Parathyroid adenoma (tissue), 2 donors: ENCODE measurements around the gene NOTUM.
"Not testable (repeated sequence)": the region's sequence is repeated elsewhere in the genome, so short reads cannot be mapped to it uniquely, and the experiment has no call there.

ENCODE experiments used
- H2AFZ ChIP-seq: fragments of 300-600 bp; sonication (generic); one replicate; pipeline ENCODE4 v1.7.0; 2017; ENCODE audit warnings: antibody characterized with exemption, mild to moderate bottlenecking
- H3K27ac ChIP-seq: fragments of 300-600 bp; sonication (generic); one replicate; pipeline ENCODE4 v1.7.0; 2017
- H3K27me3 ChIP-seq: fragments of 300-600 bp; sonication (generic); one replicate; pipeline ENCODE4 v1.7.0; 2017; ENCODE audit warnings: low read length; ENCODE audit not compliant: control insufficient read depth, insufficient read depth
- H3K36me3 ChIP-seq: fragments of 300-600 bp; sonication (generic); one replicate; pipeline ENCODE4 v1.7.0; 2017; ENCODE audit warnings: low read length; ENCODE audit not compliant: control insufficient read depth, insufficient read depth
- H3K4me1 ChIP-seq: fragments of 300-600 bp; sonication (generic); one replicate; pipeline ENCODE4 v1.7.0; 2017; ENCODE audit warnings: control low read depth
- H3K4me2 ChIP-seq: fragments of 300-600 bp; sonication (generic); one replicate; pipeline ENCODE4 v1.7.0; 2017; ENCODE audit warnings: low read length
- H3K4me3 ChIP-seq: fragments of 300-600 bp; sonication (generic); one replicate; pipeline ENCODE4 v1.7.0; 2017; ENCODE audit warnings: low read depth, low read length
- H3K79me2 ChIP-seq: fragments of 300-600 bp; sonication (generic); one replicate; pipeline ENCODE4 v1.7.0; 2017; ENCODE audit warnings: control low read depth
- H3K9ac ChIP-seq: fragments of 300-600 bp; sonication (generic); one replicate; pipeline ENCODE4 v1.7.0; 2017; ENCODE audit warnings: mild to moderate bottlenecking
- H3K9me3 ChIP-seq: fragments of 300-600 bp; sonication (generic); one replicate; pipeline ENCODE4 v1.7.0; 2017; ENCODE audit warnings: low read length; ENCODE audit not compliant: control insufficient read depth
- TF ChIP-seq, protein P1 (sequence below): fragments of 300-600 bp; sonication (generic); IDR thresholded peaks from one replicate; pipeline ENCODE4 v1.7.0; 2017; ENCODE audit warnings: antibody characterized with exemption, mild to moderate bottlenecking
- donor health status: primary hyperparathyroidism.

NOTUM gene

DNA sequence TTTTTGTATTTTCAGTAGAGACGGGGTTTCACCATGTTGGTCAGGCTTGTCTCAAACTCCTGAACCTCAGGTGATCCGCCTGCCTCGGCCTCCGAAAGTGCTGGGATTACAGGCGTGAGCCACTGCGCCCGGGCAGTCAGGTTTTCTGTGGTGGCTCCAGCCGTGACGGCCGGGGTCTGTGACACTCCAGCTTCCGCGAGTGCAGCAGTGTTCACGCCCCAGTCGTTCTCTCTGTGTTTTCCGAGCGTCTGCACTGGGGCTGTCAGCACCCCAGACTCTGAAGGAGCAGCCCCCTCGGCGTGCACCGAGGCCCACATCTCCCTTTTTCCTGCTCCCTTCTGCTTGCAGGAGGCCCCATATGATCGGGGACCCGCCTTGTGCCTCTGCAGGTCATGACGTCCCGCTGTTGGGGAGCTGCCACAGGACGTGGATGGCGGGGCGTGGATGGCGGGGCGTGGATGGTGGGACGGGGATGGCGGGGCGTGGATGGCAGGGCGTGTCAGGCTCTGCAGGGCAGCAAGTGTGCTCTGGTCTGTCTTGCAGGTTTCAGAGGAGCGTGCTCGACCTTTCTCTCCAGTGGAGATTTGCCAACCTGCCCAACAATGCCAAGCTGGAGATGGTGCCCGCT lies 22.1 kb upstream of the NOTUM start:
- Histone ChIP-seq H3K27ac (no peak overlapping the region), H3K4me1 (peaks cover 10% of the 10 kb centered on the region), H3K4me2 (no peak overlapping the region), H3K4me3 (no peak overlapping the region), H3K9me3 (no peaks in the 10 kb centered on the region), H3K36me3 (no peaks in the 10 kb centered on the region), H3K9ac (no peak overlapping the region), H3K27me3 (no peaks in the 10 kb centered on the region), H2AFZ (no peak overlapping the region), H3K79me2 (peaks cover 22% of the 10 kb centered on the region)
- TF ChIP-seq, protein P1, sequence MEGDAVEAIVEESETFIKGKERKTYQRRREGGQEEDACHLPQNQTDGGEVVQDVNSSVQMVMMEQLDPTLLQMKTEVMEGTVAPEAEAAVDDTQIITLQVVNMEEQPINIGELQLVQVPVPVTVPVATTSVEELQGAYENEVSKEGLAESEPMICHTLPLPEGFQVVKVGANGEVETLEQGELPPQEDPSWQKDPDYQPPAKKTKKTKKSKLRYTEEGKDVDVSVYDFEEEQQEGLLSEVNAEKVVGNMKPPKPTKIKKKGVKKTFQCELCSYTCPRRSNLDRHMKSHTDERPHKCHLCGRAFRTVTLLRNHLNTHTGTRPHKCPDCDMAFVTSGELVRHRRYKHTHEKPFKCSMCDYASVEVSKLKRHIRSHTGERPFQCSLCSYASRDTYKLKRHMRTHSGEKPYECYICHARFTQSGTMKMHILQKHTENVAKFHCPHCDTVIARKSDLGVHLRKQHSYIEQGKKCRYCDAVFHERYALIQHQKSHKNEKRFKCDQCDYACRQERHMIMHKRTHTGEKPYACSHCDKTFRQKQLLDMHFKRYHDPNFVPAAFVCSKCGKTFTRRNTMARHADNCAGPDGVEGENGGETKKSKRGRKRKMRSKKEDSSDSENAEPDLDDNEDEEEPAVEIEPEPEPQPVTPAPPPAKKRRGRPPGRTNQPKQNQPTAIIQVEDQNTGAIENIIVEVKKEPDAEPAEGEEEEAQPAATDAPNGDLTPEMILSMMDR = no peak

DNA sequence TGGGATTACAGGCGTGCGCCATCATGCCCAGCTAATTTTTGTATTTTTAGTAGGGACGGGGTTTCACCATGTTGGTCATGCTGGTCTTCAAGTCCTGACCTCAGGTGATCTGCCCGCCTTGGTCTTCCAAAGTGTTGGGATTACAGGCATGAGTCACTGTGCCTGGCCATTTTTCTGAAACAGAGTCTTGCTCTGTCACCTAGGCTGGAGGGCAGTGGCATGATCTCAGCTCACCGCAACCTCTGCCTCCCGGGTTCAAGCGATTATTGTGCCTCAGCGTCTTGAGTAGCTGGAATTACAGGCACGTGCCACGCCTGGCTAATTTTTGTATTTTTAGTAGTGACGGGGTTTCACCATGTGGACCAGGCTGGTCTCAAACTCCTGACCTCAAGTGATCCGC lies 20.5 kb upstream of the NOTUM start:
- not testable (repeated sequence) for H3K4me2 ChIP-seq, H3K9me3 ChIP-seq, H3K4me1 ChIP-seq, H3K9ac ChIP-seq, H3K36me3 ChIP-seq, H3K27me3 ChIP-seq, H2AFZ ChIP-seq, H3K27ac ChIP-seq, H3K4me3 ChIP-seq
- peaks cover 19% of the 10 kb centered on the region for H3K79me2 ChIP-seq

DNA sequence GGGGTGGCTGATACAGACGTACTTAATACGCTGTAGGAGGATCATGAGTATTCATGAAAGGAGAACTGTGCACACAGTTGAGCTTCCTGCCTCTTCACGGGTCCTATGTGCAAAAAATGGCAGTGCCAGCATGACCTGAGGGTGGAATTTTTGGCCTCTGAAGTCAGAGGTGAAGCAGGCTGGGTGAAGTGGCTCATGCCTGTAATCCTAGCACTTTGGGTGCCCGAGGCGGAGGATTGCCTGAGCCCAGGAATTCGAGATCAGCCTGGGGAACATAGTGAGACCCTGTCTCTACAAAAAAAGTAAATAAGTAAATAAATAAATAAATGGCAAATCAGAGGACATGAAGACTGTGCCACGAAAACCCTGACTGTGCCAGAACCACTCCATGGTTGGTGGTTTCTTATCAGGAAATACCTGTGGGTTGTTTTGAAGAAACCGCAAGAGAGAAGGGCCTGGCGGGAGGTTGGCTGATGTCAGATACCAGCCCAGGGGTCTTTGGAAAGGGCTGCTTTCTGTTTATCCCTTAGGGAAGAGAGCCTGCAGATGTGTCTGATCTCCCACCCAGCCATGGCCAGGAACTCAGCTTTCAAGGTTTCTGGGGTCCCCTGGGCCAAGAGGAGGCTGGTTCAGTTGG lies 19.8 kb upstream of the NOTUM start:
- Histone ChIP-seq H2AFZ (no peak overlapping the region), H3K4me2 (no peak overlapping the region), H3K36me3 (no peaks in the 10 kb centered on the region), H3K79me2 (peaks cover 18% of the 10 kb centered on the region), H3K9ac (no peak overlapping the region), H3K9me3 (no peaks in the 10 kb centered on the region), H3K27ac (no peak overlapping the region), H3K27me3 (no peaks in the 10 kb centered on the region), H3K4me1 (peaks cover 10% of the 10 kb centered on the region), H3K4me3 (no peak overlapping the region)
- TF ChIP-seq, protein P1 = no peak

DNA sequence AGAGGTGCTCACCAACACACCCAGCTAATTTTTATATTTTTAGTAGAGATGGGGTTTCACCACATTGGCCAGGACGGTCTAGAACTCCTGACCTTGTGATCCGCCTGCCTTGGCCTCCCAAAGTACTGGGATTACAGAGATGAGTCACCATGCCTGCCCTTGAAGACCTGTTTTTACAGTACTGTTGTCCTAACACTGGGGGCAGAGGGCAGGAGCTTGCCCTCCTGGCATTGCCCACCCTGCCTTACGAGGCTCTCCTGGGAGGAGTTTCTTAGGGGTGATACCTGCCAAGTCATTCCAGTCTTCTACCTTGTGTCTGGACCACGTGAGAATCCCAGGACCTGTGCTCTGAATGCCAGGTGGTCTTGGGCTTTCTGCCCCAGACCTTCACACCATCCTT lies 19.1 kb upstream of the NOTUM start:
- H3K4me1 ChIP-seq = peaks cover 10% of the 10 kb centered on the region
- H3K79me2 ChIP-seq = peaks cover 11% of the 10 kb centered on the region

DNA sequence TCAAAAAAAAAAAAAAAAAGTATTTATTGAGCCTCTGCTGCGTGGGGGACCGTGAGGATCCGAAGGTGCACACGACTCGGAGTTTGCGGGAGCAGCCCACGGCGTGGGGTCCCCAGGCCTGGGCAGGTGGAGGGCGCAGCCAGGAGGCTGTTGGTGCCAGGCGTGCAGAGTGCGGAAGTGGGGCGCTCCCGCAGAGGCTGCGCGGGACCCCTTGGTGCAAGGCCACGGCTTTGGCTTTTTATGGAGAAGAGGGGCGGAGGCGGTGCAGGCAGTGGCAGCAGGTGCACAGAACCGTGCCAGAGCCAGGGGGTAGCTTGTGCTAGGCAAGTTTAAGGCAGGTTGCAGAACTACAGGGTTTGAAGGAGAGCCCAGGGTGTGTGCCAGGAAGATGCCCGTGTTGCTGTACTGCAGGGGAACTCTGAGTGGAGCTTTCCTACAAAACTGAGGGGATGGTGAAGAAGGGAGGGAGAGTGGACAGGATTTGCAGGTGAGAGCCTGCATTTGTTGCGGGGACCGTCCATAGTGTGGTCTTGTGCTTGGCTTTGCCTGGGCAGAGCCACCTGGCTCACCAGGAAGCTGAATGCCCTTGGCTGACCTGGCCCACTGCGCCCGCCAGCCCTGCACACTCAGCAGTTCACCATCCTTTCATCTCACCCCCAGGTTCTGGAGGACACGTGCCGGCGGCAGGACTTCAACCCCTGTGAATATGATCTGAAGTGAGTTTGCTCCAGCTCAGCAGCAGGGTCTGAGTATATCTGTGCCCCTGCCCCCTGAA lies 17.7 kb upstream of the NOTUM start:
- no peaks in the 10 kb centered on the region for H3K36me3 ChIP-seq
- H3K4me1 ChIP-seq = peaks cover 10% of the 10 kb centered on the region
- H3K9me3 ChIP-seq = no peaks in the 10 kb centered on the region
- TF ChIP-seq, protein P1 = no peak
- H2AFZ ChIP-seq = peak overlapping the region; percentile 8
- H3K4me3 ChIP-seq = peak overlapping the region; percentile 93
- peak overlapping the region; percentile 57 for H3K4me2 ChIP-seq
- H3K27me3 ChIP-seq = no peaks in the 10 kb centered on the region
- H3K79me2 ChIP-seq = peaks cover 3% of the 10 kb centered on the region
- H3K27ac ChIP-seq = peak overlapping the region; percentile 51
- H3K9ac ChIP-seq = no peak overlapping the region

More for the DNA sequence above, 19.1 kb upstream of the NOTUM start:
- TF ChIP-seq, protein P1 = no peak
- Histone ChIP-seq H3K9me3 (no peaks in the 10 kb centered on the region), H3K27me3 (no peaks in the 10 kb centered on the region), H3K4me2 (no peak overlapping the region), H2AFZ (no peak overlapping the region), H3K36me3 (no peaks in the 10 kb centered on the region), H3K27ac (no peak overlapping the region), H3K9ac (no peak overlapping the region), H3K4me3 (no peak overlapping the region)
